WI38 (cell line): Measurements from ENCODE around the gene ZPBP2.

ENCODE experiments used
- H3K4me3 ChIP-seq: 2 replicates; pipeline ENCODE4 v1.5.1; 2011; ENCODE audit warnings: low read depth, mild to moderate bottlenecking, control low read depth, low read length
- TF ChIP-seq, protein P1 (sequence below): IDR thresholded peaks from 2 replicates; pipeline ENCODE4 v1.5.1; 2012; ENCODE audit warnings: low read depth, mild to moderate bottlenecking, control low read depth, low read length

The ZPBP2 gene

DNA sequence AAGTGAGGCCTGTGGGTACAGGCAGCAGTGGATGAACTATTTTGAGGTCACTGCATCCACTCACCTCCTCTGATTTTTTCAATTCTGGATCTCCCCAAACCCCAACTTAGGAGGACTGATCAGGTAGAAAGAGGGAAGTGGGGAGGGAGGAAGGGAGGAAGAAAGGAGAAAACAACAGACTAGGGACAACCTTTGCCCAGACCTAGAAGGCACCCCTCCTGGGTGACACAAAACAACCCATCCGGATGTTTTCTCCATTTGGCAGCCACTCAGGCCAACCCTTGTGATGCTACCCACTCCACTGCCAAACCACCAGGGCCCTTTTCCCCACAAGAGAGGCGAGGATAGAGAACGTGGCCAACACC, 56.7 kb downstream of the ZPBP2 start:
- H3K4me3 ChIP-seq, result no peak overlapping the region

DNA sequence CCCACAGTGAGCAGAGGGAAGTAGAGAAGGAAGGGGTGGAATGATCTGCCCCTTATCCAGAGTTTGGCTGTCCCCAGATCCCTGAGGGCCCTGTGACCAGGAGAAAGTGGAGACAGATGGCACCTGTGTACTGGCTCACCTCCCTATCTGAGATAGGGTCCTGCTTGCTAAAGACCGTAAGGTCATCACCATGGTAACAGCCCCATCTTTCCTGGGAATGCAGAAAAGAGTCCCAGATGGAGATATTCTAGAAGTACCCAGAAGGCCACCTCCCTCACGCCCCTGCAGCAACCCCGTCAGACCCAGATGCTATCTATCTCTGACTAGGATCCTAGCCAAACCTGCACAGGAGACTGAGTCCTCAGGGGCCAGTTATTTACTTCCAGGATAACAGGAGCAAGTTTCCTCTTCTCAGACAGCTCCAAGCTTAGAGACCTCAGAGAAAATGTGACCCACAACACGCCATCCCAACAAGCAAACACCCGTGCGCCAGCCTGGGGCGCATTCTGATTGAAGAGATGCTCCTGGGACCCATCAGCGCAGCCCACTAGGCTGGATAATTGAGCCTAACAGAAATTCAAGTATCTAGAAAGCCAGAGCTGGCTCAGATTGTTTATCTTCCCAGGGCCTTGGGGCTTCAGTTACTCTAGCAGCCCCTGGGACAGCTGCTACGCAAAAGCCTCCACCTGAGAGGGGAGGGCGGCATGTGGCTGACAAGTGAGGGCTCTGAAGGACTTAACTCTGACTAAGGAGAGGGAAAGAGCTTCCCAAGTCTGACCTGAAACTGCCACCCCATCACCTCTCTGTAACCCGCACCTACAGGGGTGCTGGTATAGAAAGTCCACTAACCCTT, 57.5 kb downstream of the ZPBP2 start:
- H3K4me3 ChIP-seq, result peak overlapping the region; percentile 84
- TF ChIP-seq, protein P1, sequence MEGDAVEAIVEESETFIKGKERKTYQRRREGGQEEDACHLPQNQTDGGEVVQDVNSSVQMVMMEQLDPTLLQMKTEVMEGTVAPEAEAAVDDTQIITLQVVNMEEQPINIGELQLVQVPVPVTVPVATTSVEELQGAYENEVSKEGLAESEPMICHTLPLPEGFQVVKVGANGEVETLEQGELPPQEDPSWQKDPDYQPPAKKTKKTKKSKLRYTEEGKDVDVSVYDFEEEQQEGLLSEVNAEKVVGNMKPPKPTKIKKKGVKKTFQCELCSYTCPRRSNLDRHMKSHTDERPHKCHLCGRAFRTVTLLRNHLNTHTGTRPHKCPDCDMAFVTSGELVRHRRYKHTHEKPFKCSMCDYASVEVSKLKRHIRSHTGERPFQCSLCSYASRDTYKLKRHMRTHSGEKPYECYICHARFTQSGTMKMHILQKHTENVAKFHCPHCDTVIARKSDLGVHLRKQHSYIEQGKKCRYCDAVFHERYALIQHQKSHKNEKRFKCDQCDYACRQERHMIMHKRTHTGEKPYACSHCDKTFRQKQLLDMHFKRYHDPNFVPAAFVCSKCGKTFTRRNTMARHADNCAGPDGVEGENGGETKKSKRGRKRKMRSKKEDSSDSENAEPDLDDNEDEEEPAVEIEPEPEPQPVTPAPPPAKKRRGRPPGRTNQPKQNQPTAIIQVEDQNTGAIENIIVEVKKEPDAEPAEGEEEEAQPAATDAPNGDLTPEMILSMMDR, result no peak

More for the DNA sequence above, 56.7 kb downstream of the ZPBP2 start:
- TF ChIP-seq, protein P1, result no peak; the same call in 1 of the 2 replicates

DNA sequence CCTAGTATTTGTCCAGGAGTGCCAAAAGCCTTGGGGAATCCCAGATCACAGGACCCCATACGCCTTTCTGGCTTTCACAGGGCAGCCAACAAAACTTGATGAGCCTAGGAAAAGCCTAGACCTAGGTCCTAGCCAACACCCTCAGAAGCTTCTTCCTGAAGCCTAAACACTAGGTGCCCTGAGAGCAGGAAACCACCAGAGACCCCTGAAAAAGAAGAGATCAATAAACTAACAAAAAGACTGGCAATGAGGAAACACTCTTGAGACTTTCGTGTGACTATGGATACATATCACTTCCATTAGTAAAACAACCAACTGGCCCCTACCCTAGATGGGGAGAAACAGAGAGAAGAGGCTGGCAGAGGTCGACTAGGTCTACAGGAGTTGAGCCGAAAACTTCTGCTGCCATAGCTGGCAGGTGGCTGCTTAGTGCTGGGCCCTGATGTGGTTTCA, 58.2 kb downstream of the ZPBP2 start:
- peak overlapping the region; percentile 84 for H3K4me3 ChIP-seq
- TF ChIP-seq, protein P1, result no peak

DNA sequence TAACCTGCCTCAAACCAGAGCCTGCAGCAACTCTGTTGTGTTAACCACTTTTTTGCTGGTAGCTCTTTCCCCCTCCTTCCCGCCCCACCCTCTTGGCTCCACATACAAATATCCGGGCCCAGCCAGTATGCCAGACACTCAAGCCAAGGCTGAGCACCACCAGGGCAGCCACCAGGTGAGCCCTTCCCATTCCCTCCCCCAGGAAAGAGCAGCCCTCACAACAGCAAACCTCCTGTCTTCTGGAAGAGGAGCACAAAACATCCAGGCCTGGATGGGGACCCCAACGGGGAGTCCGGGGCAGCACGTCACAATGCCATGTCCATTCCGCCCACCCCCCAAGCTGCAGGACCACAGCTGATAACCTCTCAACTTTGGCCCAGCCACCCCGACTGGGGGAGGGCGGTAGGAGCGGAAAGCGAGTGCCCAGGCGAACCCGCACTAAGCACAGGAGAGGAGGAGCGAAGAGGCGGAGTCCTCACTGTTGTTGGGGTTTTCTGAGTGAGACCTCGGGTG, 58.6 kb downstream of the ZPBP2 start:
- H3K4me3 ChIP-seq, result peak overlapping the region; percentile 84
- TF ChIP-seq, protein P1, result no peak
